GM12878 (cell line): ENCODE results near the gene HSD11B1. TPM values are rescaled to one million over a fixed set of nuclear protein-coding genes. Genes with fewer than 3 reads are reported as not detected.

Experiments
- ATAC-seq: fragments of 200-7000 bp; cut with Tn5 transposase; 3 replicates; pipeline ENCODE4 v1.9.1; 2020; ENCODE audit warnings: mild to moderate bottlenecking, moderate library complexity
- BruUV-seq: library from RNA; stranded (reverse); fragments of 400-500 nt; replicated peaks from 2 replicates; lab custom pipeline; 2021; lab: Mats Ljungman, UMichigan
- CTCF ChIA-PET: fragments of 300-600 bp; sonication (Branson Sonifier 250); formaldehyde crosslinking; extraction: SDS; loops from one replicate; lab custom pipeline; 2021; ENCODE audit warnings: inconsistent platforms; lab: Yijun Ruan, JAX
- POLR2A ChIA-PET: fragments of 350-600 bp; formaldehyde crosslinking; extraction: SDS; loops from one replicate; lab custom pipeline; 2021; ENCODE audit warnings: inconsistent platforms; lab: Charles Lee
- RAD21 ChIA-PET: fragments of 300-600 bp; sonication (Branson Sonifier 250); formaldehyde crosslinking; loops from one replicate; lab custom pipeline; 2023; ENCODE audit warnings: antibody characterized with exemption; ENCODE audit not compliant: unreplicated experiment; lab: Charles Lee
- SMC1A ChIA-PET: fragments of 300-600 bp; sonication (Branson Sonifier 250); formaldehyde crosslinking; loops from one replicate; lab custom pipeline; 2023; ENCODE audit not compliant: unreplicated experiment, uncharacterized antibody; lab: Charles Lee
- DNase-seq: peaks from one replicate; pipeline ENCODE4 v3.0.0-alpha.2; 2011; ENCODE audit warnings: low read depth, low spot score
- FAIRE-seq: peaks from 3 replicates; lab custom pipeline; 2011; peaks lifted over from hg19 to GRCh38; lab: Jason Lieb, UNC
- H2AFZ ChIP-seq: 2 replicates; pipeline ENCODE4 v1.6.0; 2011; ENCODE audit warnings: low read depth, low read length, control low read depth; ENCODE audit not compliant: control insufficient read depth
- H3K27ac ChIP-seq: 2 replicates; pipeline ENCODE4 v1.5.1; 2011; ENCODE audit warnings: control low read depth; ENCODE audit not compliant: control insufficient read depth, insufficient read depth
- H3K27me3 ChIP-seq, 2 experiments: replicated peaks in 1 of 2; 2 replicates each; pipeline versions ENCODE4 v1.6.0 to v1.6.1; 2011; ENCODE audit warnings: low read length in 1 of 2; ENCODE audit not compliant: control insufficient read depth in 2 of 2, insufficient read depth in 2 of 2
- H3K36me3 ChIP-seq, 2 experiments: 2 replicates each; pipeline ENCODE4 v1.5.1; 2011; ENCODE audit warnings: low read length in 1 of 2; ENCODE audit not compliant: control insufficient read depth in 2 of 2, insufficient read depth in 2 of 2
- H3K4me1 ChIP-seq: 2 replicates; pipeline ENCODE4 v1.6.1; 2011; ENCODE audit warnings: mild to moderate bottlenecking, low read length, moderate library complexity, mixed read lengths; ENCODE audit not compliant: control insufficient read depth, insufficient read depth
- H3K4me2 ChIP-seq: 2 replicates; pipeline ENCODE4 v1.6.0; 2011; ENCODE audit warnings: control low read depth; ENCODE audit not compliant: control insufficient read depth, insufficient read depth
- H3K4me3 ChIP-seq: fragments of 200-600 bp; sonication (generic); 2 replicates; pipeline ENCODE4 v1.5.1; 2016
- H3K79me2 ChIP-seq: 2 replicates; pipeline ENCODE4 v1.6.0; 2011; ENCODE audit warnings: low read length; ENCODE audit not compliant: control insufficient read depth, insufficient read depth
- H3K9ac ChIP-seq: 2 replicates; pipeline ENCODE4 v1.8.0; 2011; ENCODE audit warnings: low read length, control low read depth, mixed read lengths; ENCODE audit not compliant: control insufficient read depth, insufficient read depth
- H3K9me3 ChIP-seq: replicated peaks from 3 replicates; pipeline ENCODE4 v1.5.1; 2011; ENCODE audit warnings: mild to moderate bottlenecking, low read length; ENCODE audit not compliant: control insufficient read depth, insufficient read depth
- H4K20me1 ChIP-seq: 2 replicates; pipeline ENCODE4 v1.6.0; 2011; ENCODE audit not compliant: control insufficient read depth, insufficient read depth
- FOXM1 ChIP-seq: IDR thresholded peaks from 2 replicates; pipeline ENCODE4 v1.6.1; 2012; ENCODE audit warnings: low read depth, mild to moderate bottlenecking, inconsistent platforms, low read length, moderate library complexity
- GABPA ChIP-seq: IDR thresholded peaks from 2 replicates; pipeline ENCODE4 v1.6.1; 2014; ENCODE audit warnings: antibody characterized with exemption, low read depth, mild to moderate bottlenecking, inconsistent platforms
- MEF2B ChIP-seq: fragments of 450-650 bp; IDR thresholded peaks from 2 replicates; pipeline ENCODE4 v1.6.1; 2018; ENCODE audit warnings: mild to moderate bottlenecking, moderate library complexity; ENCODE audit not compliant: partially characterized antibody, poor library complexity, severe bottlenecking
- NBN ChIP-seq: fragments of 450-650 bp; IDR thresholded peaks from 2 replicates; pipeline ENCODE4 v1.6.1; 2016
- NFYB ChIP-seq: IDR thresholded peaks from 2 replicates; pipeline ENCODE4 v1.6.1; 2011; ENCODE audit warnings: low read depth, mild to moderate bottlenecking, low read length, improper control_type of control experiment, moderate library complexity; ENCODE audit not compliant: insufficient read depth
- NR2F1 ChIP-seq: fragments of 450-650 bp; conservative IDR thresholded peaks from 2 replicates; pipeline ENCODE4 v1.6.1; 2017; ENCODE audit warnings: mild to moderate bottlenecking
- RBBP5 ChIP-seq: fragments of 200-600 bp; sonication (generic); conservative IDR thresholded peaks from 2 replicates; pipeline ENCODE4 v1.6.1; 2016
- RUNX3 ChIP-seq: IDR thresholded peaks from 2 replicates; pipeline ENCODE4 v1.6.1; 2012; ENCODE audit warnings: low read length, inconsistent platforms
- WGBS: methylation state at CpG from one replicate; pipeline ENCODE4 v1.1.6; 2016; ENCODE audit warnings: low lambda C conversion rate; ENCODE audit not compliant: insufficient replicate concordance, insufficient coverage; ENCODE audit errors: missing lambda C conversion rate; 5-methylcytosine and 5-hydroxymethylcytosine counted together
- in situ Hi-C: fragments of 300-500 bp; cut with MboI; formaldehyde crosslinking; loops from 9 replicates; pipeline ENCODE4 v1.14.3; 2018; ENCODE audit warnings: mixed read lengths
- intact Hi-C: fragments of 100-400 bp; cut with micrococcal nuclease; formaldehyde crosslinking; loops from one replicate; pipeline ENCODE4 v1.14.2; 2022; ENCODE audit not compliant: unreplicated experiment
- polyA plus RNA-seq, 11 experiments: library from polyadenylated mRNA; depleted of rRNA in 4 of 11; unstranded in 6 of 11; stranded (reverse) in 5 of 11; fragments of >200 nt; fragmentation: Nextera tagmentation in 4 of 11; fragmentation: Illumina TruSeq in 1 of 11; extraction: Ambion mirVana in 4 of 11; extraction: Trizol in 1 of 11; gene quantifications; 1 replicate in 1 of 11; 2 replicates in 10 of 11; pipeline versions ENCODE4 v1.2.1 to v1.2.3, GENCODE V29; 2011 to 2016; ENCODE audit warnings: inconsistent platforms in 2 of 11, missing spikeins in 2 of 11, low read depth in 1 of 11
- total RNA-seq, 4 experiments: library from RNA; depleted of rRNA in 3 of 4; stranded (reverse); fragments of >200 nt in 3 of 4; fragmentation: Illumina TruSeq in 1 of 4; extraction: Trizol in 1 of 4; gene quantifications; 2 replicates each; pipeline versions ENCODE4 v1.2.1 to v1.2.3, GENCODE V29; 2013 to 2021
- TF ChIP-seq, protein P1 (sequence below): IDR thresholded peaks from 2 replicates; pipeline ENCODE4 v1.6.1; 2011; ENCODE audit warnings: borderline replicate concordance, low read depth, mild to moderate bottlenecking, moderate library complexity, low read length; ENCODE audit not compliant: insufficient read depth, poor library complexity, severe bottlenecking
- TF ChIP-seq, protein P2 (sequence below): fragments of 450-650 bp; IDR thresholded peaks from 2 replicates; pipeline ENCODE4 v1.6.1; 2018; ENCODE audit warnings: mild to moderate bottlenecking, low read depth, moderate library complexity; ENCODE audit not compliant: partially characterized antibody

Gene HSD11B1
- total and polyA plus RNA-seq, 10 of the 15 experiments (the other 5 are each of a cell fraction or from before 2014, with no cell fraction given) = 0.04 to 0.27 (median 0.15) TPM; not detected in 7

DNA sequence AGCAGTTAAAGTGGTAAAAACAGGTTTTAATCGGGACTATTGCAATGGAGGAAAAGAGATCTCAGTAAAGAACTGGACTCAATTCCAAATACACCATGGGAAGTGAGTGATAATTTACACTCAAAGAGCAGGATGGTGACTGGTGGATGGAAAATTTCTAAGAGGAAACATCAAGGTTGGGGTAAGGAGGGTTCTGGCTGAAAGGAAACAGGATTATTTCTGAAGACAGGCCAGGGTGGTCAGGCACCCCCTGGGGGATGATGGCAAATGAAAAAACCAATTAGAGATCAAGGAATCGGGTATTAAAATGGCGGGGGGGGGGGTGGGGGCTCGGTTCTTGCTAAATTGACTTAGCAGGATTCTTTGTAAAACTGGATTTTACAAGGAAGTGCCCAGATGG lies 12.3 kb upstream of the HSD11B1 start:
- Histone ChIP-seq H3K9ac (no peak overlapping the region), H3K4me3 (no peak overlapping the region), H3K27me3 (no peaks in the 10 kb centered on the region), H3K36me3 (no peaks in the 10 kb centered on the region), H3K4me1 (no peaks in the 10 kb centered on the region), H4K20me1 (no peaks in the 10 kb centered on the region), H3K79me2 (no peaks in the 10 kb centered on the region), H3K9me3 (no peaks in the 10 kb centered on the region), H3K4me2 (no peak overlapping the region), H3K27ac (no peak overlapping the region), H2AFZ (no peak overlapping the region)
- ATAC-seq (peak; percentile 18; the same call in 2 of the 3 replicates), FAIRE-seq (no peak), DNase-seq (no peak)
- no peak for TF ChIP-seq NBN
- TF ChIP-seq NFYB = no peak
- no peak for TF ChIP-seq RBBP5
- TF ChIP-seq RUNX3 = no peak
- TF ChIP-seq, protein P1, sequence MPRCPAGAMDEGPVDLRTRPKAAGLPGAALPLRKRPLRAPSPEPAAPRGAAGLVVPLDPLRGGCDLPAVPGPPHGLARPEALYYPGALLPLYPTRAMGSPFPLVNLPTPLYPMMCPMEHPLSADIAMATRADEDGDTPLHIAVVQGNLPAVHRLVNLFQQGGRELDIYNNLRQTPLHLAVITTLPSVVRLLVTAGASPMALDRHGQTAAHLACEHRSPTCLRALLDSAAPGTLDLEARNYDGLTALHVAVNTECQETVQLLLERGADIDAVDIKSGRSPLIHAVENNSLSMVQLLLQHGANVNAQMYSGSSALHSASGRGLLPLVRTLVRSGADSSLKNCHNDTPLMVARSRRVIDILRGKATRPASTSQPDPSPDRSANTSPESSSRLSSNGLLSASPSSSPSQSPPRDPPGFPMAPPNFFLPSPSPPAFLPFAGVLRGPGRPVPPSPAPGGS = no peak
- TF ChIP-seq, protein P2, sequence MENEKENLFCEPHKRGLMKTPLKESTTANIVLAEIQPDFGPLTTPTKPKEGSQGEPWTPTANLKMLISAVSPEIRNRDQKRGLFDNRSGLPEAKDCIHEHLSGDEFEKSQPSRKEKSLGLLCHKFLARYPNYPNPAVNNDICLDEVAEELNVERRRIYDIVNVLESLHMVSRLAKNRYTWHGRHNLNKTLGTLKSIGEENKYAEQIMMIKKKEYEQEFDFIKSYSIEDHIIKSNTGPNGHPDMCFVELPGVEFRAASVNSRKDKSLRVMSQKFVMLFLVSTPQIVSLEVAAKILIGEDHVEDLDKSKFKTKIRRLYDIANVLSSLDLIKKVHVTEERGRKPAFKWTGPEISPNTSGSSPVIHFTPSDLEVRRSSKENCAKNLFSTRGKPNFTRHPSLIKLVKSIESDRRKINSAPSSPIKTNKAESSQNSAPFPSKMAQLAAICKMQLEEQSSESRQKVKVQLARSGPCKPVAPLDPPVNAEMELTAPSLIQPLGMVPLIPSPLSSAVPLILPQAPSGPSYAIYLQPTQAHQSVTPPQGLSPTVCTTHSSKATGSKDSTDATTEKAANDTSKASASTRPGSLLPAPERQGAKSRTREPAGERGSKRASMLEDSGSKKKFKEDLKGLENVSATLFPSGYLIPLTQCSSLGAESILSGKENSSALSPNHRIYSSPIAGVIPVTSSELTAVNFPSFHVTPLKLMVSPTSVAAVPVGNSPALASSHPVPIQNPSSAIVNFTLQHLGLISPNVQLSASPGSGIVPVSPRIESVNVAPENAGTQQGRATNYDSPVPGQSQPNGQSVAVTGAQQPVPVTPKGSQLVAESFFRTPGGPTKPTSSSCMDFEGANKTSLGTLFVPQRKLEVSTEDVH = no peak
- TF ChIP-seq MEF2B = no peak
- TF ChIP-seq GABPA = no peak
- TF ChIP-seq NR2F1 = no peak
- no peak for TF ChIP-seq FOXM1
- ChIA-PET CTCF (interaction anchor here (0.7 to 15.2 kb wide), 21 partner anchors 9 to 118 kb away, joined by 3 to 307 read pairs (median 6); partner anchors contain the start of genes CAMK1G, G0S2 and LAMB3), SMC1A (interaction anchor here (0.8 to 14.7 kb wide), 19 partner anchors 17 to 124 kb away, joined by 3 to 128 read pairs (median 7); partner anchors contain the start of genes G0S2 and LAMB3), POLR2A (interaction anchor here (0.6 to 0.7 kb wide), 2 partner anchors 35 to 67 kb away, joined by 4 to 5 read pairs; no protein-coding TSS in a partner anchor), RAD21 (interaction anchor here (0.9 to 4.4 kb wide), 15 partner anchors 12 to 125 kb away, joined by 3 to 38 read pairs (median 5); partner anchors contain the start of genes G0S2, HSD11B1 and LAMB3)
- in situ Hi-C loops = no loop called here
- intact Hi-C loops = loop anchor here (2.0 kb wide), 1 partner anchor 137 kb away; no protein-coding TSS in a partner anchor
- WGBS = 47% methylated on average over 2 of the region's 4 CpGs
- BruUV-seq = no TSS peak
